Embryonic facial prominence (tissue), 1 donor: ENCODE results near the gene AGPAT2.

Experiments
- DNase-seq: peaks from one replicate; pipeline ENCODE4 v3.0.0-alpha.2; 2016; ENCODE audit errors: extremely low spot score

Gene AGPAT2

DNA sequence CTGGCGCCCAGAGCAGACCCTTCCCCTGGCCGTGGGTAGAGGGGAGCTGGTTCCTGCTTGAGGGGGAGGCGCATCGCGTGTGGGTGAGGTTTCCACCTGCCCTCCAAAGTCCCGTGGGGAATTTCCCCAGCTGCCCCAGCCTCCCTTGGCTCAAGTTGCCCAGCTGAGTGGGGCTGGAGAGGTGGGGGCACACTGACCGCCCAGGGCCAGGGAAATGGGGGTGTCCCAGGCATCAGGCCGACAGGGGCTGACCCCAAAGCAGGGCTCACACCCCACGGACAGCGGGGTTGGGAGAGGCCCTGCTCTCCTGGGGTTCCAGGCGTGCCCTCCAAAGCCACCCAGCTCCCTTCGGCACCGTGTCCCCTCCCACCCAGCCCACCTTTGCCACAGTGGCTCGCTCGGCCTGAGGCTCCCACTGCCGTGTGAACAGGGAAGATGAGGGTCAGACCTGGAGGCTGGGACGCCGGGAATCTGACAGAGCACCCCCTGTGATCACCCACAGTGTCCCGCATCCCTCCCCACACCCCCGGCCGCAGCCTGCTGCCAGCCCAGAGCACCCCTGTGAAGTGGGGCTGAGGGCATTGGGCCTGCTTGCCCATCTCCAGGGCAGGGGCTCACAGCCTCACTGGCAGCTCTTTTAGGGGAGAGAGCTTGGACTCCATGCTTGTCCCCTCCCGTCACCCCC, 25.5 kb downstream of the AGPAT2 start:
- no peak for DNase-seq

GRCh38 chr9:136660971-136661550, 26.2 kb downstream of the AGPAT2 start:
- DNase-seq, result no peak

DNA sequence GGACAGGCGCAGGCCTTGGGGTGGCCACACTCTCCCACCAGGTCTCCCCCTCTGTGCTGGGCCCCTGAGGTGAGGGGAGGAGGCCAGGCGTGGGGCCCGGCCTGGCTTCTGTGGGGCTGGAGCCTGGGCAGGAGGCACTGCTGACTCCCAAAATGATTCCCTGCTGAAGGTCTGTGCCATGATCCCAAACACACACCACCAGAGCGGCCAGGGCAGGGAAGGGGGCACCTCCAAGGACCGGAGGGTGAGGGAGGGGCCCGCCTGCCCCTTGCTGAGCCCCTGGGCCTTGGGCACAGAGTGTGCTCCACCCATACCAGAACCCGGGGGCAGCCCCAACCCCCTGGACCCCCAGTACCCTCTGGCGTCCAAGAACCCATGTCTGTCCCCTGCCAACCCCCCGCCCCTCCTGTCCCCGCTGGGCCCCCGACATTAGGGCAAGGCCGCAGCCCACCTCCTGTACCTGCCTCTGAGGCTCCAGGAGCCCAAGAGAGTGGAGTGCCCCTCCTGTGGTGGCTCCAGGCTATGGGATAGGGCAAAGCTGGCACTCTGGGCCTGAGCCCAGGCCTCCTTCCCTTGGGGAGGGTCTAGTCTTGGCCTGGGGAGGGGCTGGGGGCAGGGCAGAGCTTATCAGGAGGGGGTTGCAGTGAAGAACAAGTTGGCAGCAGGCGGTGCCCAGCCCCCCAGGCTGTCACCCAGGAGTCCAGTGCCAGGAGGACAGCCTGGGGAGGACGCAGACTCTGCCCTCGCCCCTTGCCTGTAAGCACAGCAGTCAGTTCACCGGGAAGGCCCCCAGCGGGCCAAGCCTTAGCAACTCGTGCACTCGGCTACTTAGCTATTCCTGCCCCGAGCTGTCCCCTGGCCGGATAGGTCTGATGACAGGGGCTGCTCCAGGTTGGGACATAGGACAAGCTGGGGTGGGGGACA, 27.1 kb downstream of the AGPAT2 start:
- DNase-seq, result no peak

DNA sequence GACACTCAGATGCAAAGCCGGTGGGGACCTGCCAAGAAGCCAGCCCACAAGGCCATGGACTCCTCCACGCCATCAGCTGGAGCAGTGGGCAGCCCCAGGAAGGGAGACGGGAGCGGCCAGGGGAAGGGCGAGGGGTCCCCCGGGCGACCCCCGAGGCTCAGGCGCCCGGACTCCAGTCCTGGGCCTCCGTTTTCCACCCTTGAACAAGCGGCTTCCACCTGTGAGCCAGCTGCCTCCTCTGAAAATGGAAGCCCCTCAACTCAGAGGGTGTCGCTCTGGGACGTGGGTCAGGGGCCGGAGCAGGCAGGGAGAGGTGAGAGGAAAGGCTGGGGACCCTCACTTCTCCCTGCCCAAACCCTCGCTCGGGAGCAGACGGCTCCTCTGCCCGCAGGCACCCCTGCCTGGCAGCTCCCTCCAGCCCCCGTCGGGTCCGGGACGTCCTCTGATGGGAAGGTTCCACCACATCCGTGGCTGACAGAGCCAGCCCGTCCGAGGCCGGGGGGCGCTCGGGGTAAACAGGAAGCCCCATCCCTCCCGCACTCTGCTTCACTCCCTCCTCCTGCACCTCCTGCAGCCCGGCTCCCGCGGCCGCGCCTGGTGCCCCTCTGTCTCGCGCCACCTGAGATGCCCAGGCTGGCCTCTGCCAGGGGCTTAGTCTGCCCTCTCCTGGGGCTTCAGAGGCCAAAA, 28.3 kb downstream of the AGPAT2 start:
- DNase-seq, result no peak

GRCh38 chr9:136657974-136658848, 29.0 kb downstream of the AGPAT2 start:
- no peak for DNase-seq

DNA sequence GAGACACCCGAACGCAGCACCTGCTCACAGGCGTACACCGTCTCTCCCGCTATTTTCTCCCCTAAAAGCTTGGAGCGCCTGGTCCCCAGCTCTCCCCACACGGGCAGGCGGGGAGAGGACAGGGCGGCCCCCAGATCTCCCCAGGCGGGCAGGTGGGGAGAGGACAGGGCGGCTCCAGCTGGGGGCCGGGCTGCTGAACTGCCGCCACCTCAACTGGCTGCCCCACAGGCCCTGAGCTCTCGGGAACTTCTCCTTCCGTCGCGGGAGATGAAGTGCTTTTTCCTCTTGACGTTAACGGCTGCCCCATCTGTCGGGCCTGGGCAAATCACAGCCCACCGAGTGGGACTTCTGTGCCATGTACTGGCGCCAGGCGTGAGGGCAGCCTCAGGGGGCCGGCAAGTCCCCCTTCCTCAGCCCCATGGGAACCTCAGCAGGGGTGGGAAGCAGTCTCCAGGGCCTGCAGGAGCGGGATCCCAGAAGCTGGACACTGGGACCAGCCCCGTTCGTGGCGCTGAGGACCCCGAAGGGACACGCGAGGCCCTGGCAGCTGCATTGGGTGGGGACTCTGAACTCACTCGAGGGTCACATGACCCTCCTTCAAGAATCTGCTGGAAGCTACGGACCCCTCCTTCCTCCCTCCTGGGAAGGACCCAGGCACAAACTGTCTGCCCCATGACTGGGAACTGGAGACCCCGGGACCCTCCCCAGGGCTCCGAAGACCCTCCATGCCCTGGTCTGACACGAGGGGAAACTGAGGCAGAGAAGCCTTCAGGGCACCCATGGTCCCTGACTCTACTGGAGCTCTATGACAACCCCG, 30.3 kb downstream of the AGPAT2 start:
- no peak for DNase-seq

- DNase-seq, result no peak
These were observed 31.0 kb downstream of the AGPAT2 start for GRCh38 chr9:136656183-136656738.

DNA sequence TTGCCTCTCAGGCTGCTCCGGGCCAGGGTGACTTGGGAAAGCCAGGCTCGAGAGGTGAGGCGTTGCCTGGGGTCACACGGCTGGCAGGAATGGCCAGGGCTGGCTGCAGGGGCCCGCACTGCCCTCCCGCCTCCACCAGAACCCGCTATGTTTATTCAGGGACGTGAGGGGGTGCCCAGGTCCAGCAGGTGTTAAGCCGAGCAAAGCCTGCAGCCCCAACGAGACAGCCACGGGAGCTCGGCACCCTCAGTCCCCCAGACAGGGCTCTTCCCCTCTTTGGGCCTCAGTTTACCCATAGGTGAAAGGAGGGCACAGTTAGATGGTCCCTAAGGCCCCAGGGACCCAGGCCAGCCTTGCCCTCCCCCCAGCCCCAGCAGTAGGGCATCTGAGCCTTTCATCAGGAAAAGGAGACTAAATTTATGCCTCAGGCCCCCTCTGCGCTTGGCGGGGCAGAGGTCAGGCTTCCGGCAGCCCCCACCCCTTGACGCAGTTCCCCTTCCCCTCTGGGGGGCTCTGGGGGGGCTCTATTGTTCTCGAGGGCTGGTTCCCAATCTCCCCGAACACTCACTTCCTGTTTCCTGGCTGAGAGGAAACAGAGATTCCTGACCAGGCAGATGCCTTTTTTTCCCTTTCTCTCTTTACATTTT, 31.6 kb downstream of the AGPAT2 start:
- DNase-seq, result no peak

DNA sequence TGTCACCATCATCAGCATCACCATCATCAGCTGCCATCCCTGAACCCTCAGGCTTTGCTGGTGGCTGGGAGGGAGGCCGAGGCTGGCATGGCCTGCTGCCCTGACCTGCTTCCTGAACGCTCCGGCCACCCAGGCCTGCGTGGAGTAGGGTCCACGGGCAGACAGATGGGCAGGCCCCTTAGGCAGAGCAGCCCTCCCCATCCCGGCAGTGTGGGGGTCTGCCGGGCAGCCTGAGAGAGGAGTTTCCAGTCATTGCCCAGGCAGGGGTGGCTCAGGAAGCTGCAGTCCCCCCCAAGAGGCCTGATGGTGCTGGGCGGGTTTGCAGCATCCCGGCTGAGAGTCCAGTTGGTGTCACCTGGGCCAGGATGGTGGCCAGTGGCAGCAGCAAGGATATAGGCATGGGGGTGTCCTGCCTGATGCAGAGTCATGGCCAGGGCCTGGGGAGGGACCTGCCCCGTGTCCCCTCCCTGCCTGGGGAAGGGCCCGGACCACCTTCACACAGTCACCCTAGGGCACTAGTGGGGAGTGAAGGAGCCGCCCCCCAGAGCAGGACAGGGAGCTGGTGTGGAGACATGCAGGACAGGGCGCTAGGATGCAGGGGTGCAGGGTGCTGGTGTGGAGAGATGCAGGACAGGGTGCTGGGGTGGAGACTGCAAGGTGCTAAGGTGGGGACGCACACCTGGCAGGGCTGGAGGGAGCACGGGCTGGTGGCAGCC, 32.3 kb downstream of the AGPAT2 start:
- DNase-seq, result no peak

DNA sequence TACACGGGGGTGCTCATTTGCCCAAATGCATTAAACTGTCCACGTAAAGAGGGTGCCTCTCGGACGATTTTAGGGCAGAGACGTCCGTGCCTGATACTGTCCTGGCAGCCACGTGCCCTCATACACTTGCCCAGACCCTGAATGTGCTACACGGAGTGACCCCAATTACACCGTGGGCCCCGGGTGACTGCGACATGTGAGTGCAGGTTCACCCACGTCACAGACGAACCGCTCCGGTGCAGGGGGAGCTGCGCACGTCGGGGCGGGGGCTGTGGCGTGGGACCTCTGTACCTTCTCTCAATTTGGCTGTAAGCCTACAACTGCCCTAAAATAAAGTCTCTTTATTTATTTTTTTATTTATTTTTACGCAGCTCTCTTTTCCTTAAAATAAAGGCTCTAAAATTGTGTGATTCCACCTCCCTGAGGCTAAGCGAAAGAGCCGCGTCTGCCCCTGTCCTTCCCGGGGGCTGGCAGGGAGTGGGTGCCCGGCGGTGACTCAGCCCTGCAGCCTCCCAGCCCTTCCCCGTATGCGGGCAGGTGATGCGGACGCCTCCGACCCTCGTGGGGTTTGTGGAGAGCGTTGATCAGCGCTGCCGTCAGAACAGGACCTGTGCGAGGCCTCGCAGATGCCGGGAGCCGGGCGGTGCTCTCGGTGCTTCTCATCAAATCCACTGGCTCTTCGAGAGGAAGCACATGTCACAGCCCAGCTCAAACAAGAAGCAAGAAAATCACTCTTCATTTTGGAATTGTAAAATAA, 33.8 kb downstream of the AGPAT2 start:
- no peak for DNase-seq

GRCh38 chr9:136651860-136652259, 35.4 kb downstream of the AGPAT2 start:
- no peak for DNase-seq

DNA sequence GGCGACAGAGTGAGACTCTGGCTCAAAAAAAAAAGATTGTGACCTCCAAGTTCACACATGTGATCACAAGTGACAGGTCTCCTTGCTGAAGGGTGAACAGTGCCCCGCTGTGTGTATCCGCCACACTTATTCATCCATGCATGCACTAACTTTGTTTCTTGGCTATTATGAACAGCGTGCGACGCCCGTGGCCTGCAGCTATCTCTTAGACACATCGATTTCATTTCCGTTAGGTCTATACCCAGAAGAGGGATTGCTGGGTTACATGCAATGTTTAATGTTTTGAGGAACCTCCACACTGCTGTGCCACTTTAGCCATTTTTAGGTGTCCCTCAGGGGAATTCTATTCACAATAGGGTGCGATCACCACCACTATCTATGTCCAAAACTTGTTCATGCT, 36.6 kb downstream of the AGPAT2 start:
- no peak for DNase-seq

- no peak for DNase-seq
These were observed 37.2 kb downstream of the AGPAT2 start for GRCh38 chr9:136650021-136650420.

GRCh38 chr9:136648751-136649150, 38.5 kb downstream of the AGPAT2 start:
- no peak for DNase-seq

DNA sequence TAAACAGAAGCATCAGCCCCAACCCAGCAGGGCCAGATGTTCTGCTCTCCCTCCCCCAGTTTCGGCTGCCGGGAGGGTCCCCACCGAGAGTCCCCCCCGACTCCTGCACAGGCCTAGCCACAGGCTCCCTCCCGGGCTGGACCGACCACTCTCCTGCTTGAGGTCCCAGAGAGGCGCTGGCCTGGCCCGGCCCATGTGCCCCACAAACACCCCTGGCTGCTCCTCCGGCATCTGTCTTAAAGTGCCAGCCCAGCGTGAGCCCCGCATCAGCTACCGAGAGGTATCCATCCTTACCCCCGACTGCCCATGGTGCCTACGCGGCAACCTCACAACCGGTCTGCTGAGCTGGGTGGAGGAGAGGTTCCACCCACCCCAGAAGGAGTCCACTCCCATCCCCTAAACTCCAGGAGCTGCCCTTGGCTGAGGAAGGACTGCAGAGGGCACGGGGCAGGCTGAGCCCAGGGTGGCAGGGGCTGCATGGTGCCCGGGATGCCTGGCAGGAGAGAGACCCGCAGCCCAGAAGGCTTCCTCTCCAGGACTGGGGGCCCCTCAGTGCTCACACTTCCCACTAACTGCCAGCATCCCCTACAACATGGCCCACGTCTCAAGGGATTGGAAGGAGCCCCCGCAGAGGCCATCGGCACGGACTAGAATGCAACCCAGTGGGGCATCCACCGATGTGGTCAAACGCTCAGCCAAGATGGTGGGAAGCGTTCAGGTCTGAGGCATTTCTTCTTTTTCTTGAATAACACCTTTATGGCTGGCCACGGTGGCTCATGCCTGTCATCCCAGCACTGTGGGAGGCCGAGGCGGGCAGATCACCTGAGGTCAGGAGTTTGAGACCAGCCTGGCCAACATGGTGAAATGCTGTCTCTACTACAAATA, 40.2 kb downstream of the AGPAT2 start:
- DNase-seq, result no peak

- no peak for DNase-seq
These were observed 41.1 kb downstream of the AGPAT2 start for GRCh38 chr9:136645903-136646754.
